ENCODE results near the gene OTOF. TPM values are rescaled to one million over a fixed set of nuclear protein-coding genes. Genes with fewer than 3 reads are reported as not detected.

Gene OTOF
- polyA plus RNA-seq, 2 donors = 0.04 to 0.20 TPM

DNA sequence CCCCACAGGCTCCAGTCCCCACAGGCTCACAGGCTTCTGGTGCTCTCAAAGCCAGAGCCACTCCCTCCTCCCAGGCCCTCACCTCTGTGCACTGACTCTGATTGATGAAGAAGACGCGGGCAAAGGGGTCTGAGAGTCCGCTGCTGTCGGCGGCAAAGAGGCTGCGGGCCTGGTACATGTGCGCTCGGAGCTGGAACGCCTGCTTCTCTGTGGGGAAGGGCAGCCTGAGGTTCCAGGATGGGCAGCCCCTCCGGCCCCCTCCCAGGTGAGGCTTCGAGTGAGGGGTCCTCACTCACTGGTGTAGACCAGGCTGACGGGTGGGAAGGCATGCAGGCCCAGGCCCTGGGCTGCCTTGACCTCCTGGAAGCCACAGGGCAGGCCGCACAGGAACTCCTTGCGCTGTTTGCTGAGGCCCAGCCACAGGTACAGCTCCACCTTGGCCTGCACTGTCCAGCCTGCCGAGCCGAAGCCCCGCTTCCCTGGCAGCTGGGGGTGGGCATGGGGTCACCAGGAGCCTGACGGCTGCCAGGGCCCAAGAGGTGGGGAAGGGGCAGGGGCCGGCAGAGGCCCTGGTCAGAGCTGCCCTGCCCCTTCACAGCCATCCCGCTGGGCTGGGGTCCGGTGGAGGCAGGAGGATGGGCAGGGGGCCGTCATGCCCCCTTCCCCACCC lies 2.0 kb downstream of the OTOF start:
- H3K4me3 ChIP-seq (ENCODE audit: low read depth in 1 of 2, low read length in 2 of 2) = no peak overlapping the region
- H3K36me3 ChIP-seq (ENCODE audit: control insufficient read depth in 2 of 2, insufficient read depth in 2 of 2, low read length in 1 of 2) = no peaks in the 10 kb centered on the region
- H3K27ac ChIP-seq (ENCODE audit: low read depth in 2 of 2, low read length in 1 of 2) = no peak overlapping the region
- no peaks in the 10 kb centered on the region for H3K27me3 ChIP-seq (ENCODE audit: control insufficient read depth in 1 of 2, insufficient read depth in 2 of 2, low read length in 2 of 2)
- H3K9me3 ChIP-seq (ENCODE audit: control insufficient read depth in 2 of 2, insufficient read depth in 1 of 2, low read depth in 1 of 2, low read length in 1 of 2) = no peaks in the 10 kb centered on the region
- no peaks in the 10 kb centered on the region for H3K4me1 ChIP-seq (ENCODE audit: control insufficient read depth in 2 of 2, insufficient read depth in 2 of 2, low read length in 1 of 2)
- WGBS, 2 donors = 81 to 89% methylated on average over 18 to 22 of the region's 22 CpGs

DNA sequence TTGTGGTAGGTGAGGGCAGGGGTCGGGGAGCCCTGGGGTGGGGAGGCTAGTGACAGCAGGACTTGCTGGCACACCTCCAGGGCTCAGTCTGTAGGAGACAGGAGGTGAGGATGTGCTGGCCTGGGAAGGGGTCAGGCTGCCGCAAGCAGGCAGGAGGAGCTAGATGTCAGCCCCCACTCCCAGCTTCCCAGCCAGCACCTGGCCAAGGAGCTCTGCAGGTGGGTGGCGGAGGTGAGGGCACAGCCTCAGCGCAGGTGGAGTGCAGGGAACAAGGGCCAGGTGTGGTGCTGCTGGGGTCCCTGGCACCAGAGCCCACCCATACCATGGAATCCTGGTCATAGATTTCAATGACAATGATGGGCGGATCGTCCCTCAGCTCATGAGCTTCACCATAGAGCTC lies 2.9 kb downstream of the OTOF start:
- Histone ChIP-seq H3K9me3 (ENCODE audit: control insufficient read depth in 2 of 2, insufficient read depth in 1 of 2, low read depth in 1 of 2, low read length in 1 of 2) (no peaks in the 10 kb centered on the region), H3K27me3 (ENCODE audit: control insufficient read depth in 1 of 2, insufficient read depth in 2 of 2, low read length in 2 of 2) (no peaks in the 10 kb centered on the region), H3K36me3 (ENCODE audit: control insufficient read depth in 2 of 2, insufficient read depth in 2 of 2, low read length in 1 of 2) (no peaks in the 10 kb centered on the region), H3K4me3 (ENCODE audit: low read depth in 1 of 2, low read length in 2 of 2) (no peak overlapping the region), H3K27ac (ENCODE audit: low read depth in 2 of 2, low read length in 1 of 2) (no peak overlapping the region), H3K4me1 (ENCODE audit: control insufficient read depth in 2 of 2, insufficient read depth in 2 of 2, low read length in 1 of 2) (no peaks in the 10 kb centered on the region)
- WGBS, 2 donors = 96% methylated on average over 6 of the region's 6 CpGs

DNA sequence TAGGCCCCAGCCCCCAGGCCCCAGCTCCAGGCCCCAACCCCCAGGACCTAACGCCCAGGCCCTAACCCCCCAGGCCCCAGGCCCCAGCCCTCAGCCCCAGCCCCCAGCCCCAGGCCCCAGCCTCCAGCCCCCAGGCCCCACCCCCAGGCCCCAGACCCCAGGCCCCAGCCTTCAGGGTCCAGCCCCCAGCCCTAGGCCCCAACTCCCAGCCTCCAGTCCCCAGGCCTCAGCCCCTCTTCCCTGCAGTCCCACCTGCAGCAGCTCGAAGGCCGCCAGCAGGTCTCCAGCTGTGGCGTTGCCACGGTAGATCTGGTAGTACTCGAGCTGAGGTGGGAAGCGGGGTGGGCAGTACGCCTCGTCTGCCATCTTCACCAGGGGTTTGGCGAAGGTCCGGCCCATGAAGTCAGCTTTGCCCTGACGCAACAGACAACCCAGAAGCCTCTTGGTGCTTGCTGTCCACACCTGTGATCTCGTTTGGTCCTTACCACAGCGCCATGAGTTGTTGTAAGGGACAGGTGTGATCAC lies 3.6 kb downstream of the OTOF start:
- H3K27me3 ChIP-seq (ENCODE audit: control insufficient read depth in 1 of 2, insufficient read depth in 2 of 2, low read length in 2 of 2) = no peaks in the 10 kb centered on the region
- no peak overlapping the region for H3K4me3 ChIP-seq (ENCODE audit: low read depth in 1 of 2, low read length in 2 of 2)
- H3K9me3 ChIP-seq (ENCODE audit: control insufficient read depth in 2 of 2, insufficient read depth in 1 of 2, low read depth in 1 of 2, low read length in 1 of 2) = peaks cover 0 to 4% of the 10 kb centered on the region in 2 donors
- no peak overlapping the region for H3K27ac ChIP-seq (ENCODE audit: low read depth in 2 of 2, low read length in 1 of 2)
- no peaks in the 10 kb centered on the region for H3K4me1 ChIP-seq (ENCODE audit: control insufficient read depth in 2 of 2, insufficient read depth in 2 of 2, low read length in 1 of 2)
- no peaks in the 10 kb centered on the region for H3K36me3 ChIP-seq (ENCODE audit: control insufficient read depth in 2 of 2, insufficient read depth in 2 of 2, low read length in 1 of 2)
- 94 to 98% methylated on average over 14 of the region's 14 CpGs for WGBS, 2 donors

DNA sequence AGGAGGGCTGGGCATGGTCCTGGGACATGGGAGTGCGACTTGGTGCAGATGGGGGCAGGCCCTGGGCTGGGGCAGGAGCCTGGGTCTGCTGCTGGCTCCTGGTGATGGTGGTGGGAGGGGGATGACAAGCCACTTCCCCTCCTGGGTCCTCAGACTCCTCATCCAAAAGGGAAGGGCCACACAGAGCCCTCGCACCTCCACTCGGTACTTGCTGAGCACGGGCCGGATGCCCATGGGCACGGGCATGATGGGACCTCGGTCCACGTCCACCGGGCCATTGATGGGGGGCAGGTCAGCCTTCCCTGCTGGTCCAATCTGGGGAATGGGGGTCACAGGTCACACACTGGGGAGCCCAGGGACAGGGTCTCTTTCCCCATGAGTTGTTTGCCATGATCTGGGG lies 4.1 kb downstream of the OTOF start:
- 95 to 96% methylated on average over 9 of the region's 9 CpGs for WGBS, 2 donors
- H3K9me3 ChIP-seq (ENCODE audit: control insufficient read depth in 2 of 2, insufficient read depth in 1 of 2, low read depth in 1 of 2, low read length in 1 of 2) = peaks cover 0 to 4% of the 10 kb centered on the region in 2 donors
- H3K4me1 ChIP-seq (ENCODE audit: control insufficient read depth in 2 of 2, insufficient read depth in 2 of 2, low read length in 1 of 2) = no peaks in the 10 kb centered on the region
- no peak overlapping the region for H3K4me3 ChIP-seq (ENCODE audit: low read depth in 1 of 2, low read length in 2 of 2)
- H3K27me3 ChIP-seq (ENCODE audit: control insufficient read depth in 1 of 2, insufficient read depth in 2 of 2, low read length in 2 of 2) = no peaks in the 10 kb centered on the region
- H3K36me3 ChIP-seq (ENCODE audit: control insufficient read depth in 2 of 2, insufficient read depth in 2 of 2, low read length in 1 of 2) = no peaks in the 10 kb centered on the region
- H3K27ac ChIP-seq (ENCODE audit: low read depth in 2 of 2, low read length in 1 of 2) = no peak overlapping the region

DNA sequence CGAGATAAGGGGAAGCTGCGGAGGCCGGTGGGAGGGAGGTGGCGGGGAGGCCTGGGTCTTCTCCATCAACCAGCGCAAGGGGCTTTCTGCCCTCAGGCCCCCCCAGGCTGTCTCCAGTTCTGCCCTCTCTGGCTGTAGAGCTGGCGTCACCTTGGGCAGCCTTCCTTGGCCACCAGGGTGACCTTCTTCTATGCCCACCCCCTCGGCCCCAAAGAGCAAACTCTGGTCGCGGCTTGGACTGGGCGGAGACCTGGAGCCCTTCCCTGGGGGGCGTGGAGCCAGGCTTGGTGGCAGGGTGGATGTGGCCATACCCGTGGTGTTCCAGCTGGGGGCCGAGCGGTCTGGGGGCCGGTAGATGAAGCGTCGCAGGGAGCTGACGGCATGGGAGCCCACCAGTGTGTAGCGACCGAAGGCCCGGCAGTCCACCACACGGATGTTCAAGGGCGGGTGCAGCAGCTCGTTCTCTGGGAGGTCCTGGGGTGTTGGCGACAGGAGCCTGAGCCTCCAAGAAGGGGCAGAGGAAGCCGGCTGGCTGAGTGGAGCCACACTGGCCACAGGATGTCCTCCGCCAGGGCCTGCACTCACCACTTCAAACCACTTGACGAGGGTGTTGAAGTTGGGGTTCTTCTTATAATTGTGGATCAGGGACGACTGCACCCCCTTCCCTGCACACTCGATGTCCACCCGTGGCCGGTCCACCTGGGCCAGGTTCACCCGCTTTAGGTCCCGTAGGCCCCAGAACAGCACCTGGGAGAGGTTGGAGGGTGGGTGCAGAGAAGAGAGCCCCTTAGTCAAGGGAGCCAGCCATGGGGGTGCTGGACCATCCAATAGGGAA lies 4.9 kb downstream of the OTOF start:
- no peak overlapping the region for H3K4me3 ChIP-seq (ENCODE audit: low read depth in 1 of 2, low read length in 2 of 2)
- H3K4me1 ChIP-seq (ENCODE audit: control insufficient read depth in 2 of 2, insufficient read depth in 2 of 2, low read length in 1 of 2) = no peaks in the 10 kb centered on the region
- WGBS, 2 donors = 91 to 92% methylated on average over 33 to 34 of the region's 34 CpGs
- H3K9me3 ChIP-seq (ENCODE audit: control insufficient read depth in 2 of 2, insufficient read depth in 1 of 2, low read depth in 1 of 2, low read length in 1 of 2) = peaks cover 0 to 4% of the 10 kb centered on the region in 2 donors
- H3K36me3 ChIP-seq (ENCODE audit: control insufficient read depth in 2 of 2, insufficient read depth in 2 of 2, low read length in 1 of 2) = no peaks in the 10 kb centered on the region
- no peak overlapping the region for H3K27ac ChIP-seq (ENCODE audit: low read depth in 2 of 2, low read length in 1 of 2)
- no peaks in the 10 kb centered on the region for H3K27me3 ChIP-seq (ENCODE audit: control insufficient read depth in 1 of 2, insufficient read depth in 2 of 2, low read length in 2 of 2)

DNA sequence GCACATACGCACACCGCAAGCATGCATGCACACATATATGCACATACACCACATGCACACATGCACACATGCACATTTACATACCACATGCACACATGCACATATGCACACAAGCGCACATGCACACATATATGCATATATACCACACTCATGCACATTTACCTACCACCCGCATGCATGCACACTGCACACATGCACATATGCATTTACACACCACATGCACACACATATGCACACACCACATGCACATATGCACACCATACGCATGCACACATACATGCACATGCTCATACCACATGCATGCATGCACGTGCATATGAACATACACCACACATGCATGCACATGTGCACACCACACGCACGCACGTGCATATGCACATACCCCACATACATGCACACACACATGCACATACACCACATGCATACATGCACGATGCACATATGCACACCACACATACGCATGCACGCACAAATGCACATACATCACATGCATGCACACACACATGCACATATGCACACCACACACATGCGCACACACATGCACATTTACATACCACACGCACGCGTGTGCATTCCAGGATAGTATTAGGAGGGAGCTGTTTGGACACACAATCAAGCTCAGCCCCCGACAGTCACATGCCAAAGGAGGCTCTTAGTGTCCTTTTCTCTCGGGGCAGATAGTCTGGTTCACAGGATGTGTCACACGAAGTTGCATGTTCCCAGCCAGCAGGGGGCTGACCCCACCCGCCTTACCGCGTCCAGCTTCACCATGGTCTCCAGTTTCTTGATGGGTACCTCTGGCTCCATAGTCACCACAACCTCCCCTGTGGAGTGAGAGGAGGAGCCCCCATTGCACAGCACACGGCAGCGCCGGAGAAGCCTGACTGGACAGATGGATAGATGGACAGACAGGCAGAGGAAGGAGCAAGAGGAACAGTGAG lies 5.9 kb downstream of the OTOF start:
- Histone ChIP-seq H3K4me3 (ENCODE audit: low read depth in 1 of 2, low read length in 2 of 2) (no peak overlapping the region), H3K36me3 (ENCODE audit: control insufficient read depth in 2 of 2, insufficient read depth in 2 of 2, low read length in 1 of 2) (no peaks in the 10 kb centered on the region), H3K27ac (ENCODE audit: low read depth in 2 of 2, low read length in 1 of 2) (no peak overlapping the region), H3K4me1 (ENCODE audit: control insufficient read depth in 2 of 2, insufficient read depth in 2 of 2, low read length in 1 of 2) (no peaks in the 10 kb centered on the region), H3K9me3 (ENCODE audit: control insufficient read depth in 2 of 2, insufficient read depth in 1 of 2, low read depth in 1 of 2, low read length in 1 of 2) (peaks cover 0 to 4% of the 10 kb centered on the region in 2 donors), H3K27me3 (ENCODE audit: control insufficient read depth in 1 of 2, insufficient read depth in 2 of 2, low read length in 2 of 2) (no peaks in the 10 kb centered on the region)
- 86 to 89% methylated on average over 25 of the region's 25 CpGs for WGBS, 2 donors

DNA sequence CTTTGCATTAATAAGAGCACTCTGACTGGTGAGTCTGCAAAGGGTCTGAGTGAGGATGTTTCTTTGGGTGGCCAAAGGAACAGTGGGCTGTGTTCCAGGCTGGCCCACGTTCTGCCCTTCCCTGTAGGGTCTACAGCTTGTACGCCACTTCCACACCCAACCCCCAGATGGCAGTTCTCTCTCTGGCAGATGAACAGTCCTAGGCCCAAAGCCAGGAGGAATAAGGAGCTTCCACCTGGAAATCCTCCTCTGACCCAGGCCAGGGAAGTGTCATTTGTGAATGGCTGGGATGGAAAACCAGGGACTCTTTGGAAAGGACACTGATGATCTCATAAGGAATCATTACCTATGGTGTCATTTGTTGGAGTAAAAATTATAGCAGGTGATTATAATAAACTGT lies 6.6 kb downstream of the OTOF start:
- Histone ChIP-seq H3K9me3 (ENCODE audit: control insufficient read depth in 2 of 2, insufficient read depth in 1 of 2, low read depth in 1 of 2, low read length in 1 of 2) (peaks cover 0 to 4% of the 10 kb centered on the region in 2 donors), H3K4me3 (ENCODE audit: low read depth in 1 of 2, low read length in 2 of 2) (no peak overlapping the region), H3K4me1 (ENCODE audit: control insufficient read depth in 2 of 2, insufficient read depth in 2 of 2, low read length in 1 of 2) (no peaks in the 10 kb centered on the region), H3K27ac (ENCODE audit: low read depth in 2 of 2, low read length in 1 of 2) (no peak overlapping the region), H3K27me3 (ENCODE audit: control insufficient read depth in 1 of 2, insufficient read depth in 2 of 2, low read length in 2 of 2) (no peaks in the 10 kb centered on the region), H3K36me3 (ENCODE audit: control insufficient read depth in 2 of 2, insufficient read depth in 2 of 2, low read length in 1 of 2) (no peaks in the 10 kb centered on the region)
- WGBS, 2 donors = 48 to 60% methylated on average over 2 of the region's 2 CpGs

DNA sequence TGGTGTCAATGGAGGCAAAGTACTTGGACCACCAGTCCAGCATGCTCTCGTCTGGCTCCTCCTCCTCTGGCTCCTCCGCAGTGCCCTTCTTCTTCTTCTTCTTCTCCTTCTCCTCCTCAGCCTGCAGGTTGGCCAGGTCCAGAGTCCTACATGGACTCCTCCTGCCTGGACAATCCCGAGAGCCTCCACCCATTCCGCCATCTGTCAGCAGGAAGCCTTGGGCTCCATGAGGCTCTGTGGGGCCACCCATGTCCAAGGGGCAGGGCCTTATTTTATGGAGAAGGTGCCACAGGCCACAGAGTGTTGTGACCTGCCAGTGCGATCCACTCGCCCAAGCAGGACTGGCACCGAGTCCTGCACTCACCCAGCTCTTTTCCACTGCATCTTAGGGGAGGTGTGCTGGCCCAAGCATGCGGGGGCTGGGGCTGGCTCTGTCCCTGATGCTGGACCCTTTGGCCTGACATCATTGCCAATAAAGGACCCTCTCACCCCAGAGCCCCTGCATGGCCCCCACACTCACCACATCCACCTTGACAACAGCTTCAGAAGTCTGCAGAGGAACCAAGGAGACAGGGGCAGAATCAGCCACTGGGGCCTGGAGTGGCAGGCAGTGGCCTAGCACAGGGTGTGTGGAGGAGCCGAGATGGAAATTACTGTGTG lies 7.2 kb downstream of the OTOF start:
- Histone ChIP-seq H3K36me3 (ENCODE audit: control insufficient read depth in 2 of 2, insufficient read depth in 2 of 2, low read length in 1 of 2) (no peaks in the 10 kb centered on the region), H3K27me3 (ENCODE audit: control insufficient read depth in 1 of 2, insufficient read depth in 2 of 2, low read length in 2 of 2) (no peaks in the 10 kb centered on the region), H3K9me3 (ENCODE audit: control insufficient read depth in 2 of 2, insufficient read depth in 1 of 2, low read depth in 1 of 2, low read length in 1 of 2) (peaks cover 0 to 4% of the 10 kb centered on the region in 2 donors), H3K4me1 (ENCODE audit: control insufficient read depth in 2 of 2, insufficient read depth in 2 of 2, low read length in 1 of 2) (no peaks in the 10 kb centered on the region), H3K4me3 (ENCODE audit: low read depth in 1 of 2, low read length in 2 of 2) (no peak overlapping the region), H3K27ac (ENCODE audit: low read depth in 2 of 2, low read length in 1 of 2) (no peak overlapping the region)
- WGBS, 2 donors = 93 to 94% methylated on average over 9 of the region's 9 CpGs

DNA sequence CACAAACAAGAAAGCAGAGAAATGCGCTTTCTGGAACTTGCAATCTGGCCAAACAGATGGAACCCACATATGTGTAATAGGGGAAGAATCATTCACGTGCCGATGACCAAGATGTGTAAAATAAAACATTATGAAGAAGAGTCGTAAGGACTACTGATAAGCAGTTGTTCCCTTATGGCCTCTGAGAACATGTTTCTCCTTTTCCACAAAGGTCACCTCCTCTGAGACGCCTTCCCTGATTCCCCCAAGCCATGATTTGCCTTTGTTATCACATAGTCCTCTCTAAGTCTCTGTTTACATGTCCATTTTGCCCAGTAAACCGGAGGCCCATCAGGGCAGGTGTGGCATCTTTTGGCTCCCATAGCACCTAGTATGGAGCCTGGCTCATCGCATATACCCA lies 8.0 kb downstream of the OTOF start:
- H3K27me3 ChIP-seq (ENCODE audit: control insufficient read depth in 1 of 2, insufficient read depth in 2 of 2, low read length in 2 of 2) = no peaks in the 10 kb centered on the region
- peaks cover 0 to 4% of the 10 kb centered on the region in 2 donors for H3K9me3 ChIP-seq (ENCODE audit: control insufficient read depth in 2 of 2, insufficient read depth in 1 of 2, low read depth in 1 of 2, low read length in 1 of 2)
- H3K4me1 ChIP-seq (ENCODE audit: control insufficient read depth in 2 of 2, insufficient read depth in 2 of 2, low read length in 1 of 2) = no peaks in the 10 kb centered on the region
- no peaks in the 10 kb centered on the region for H3K36me3 ChIP-seq (ENCODE audit: control insufficient read depth in 2 of 2, insufficient read depth in 2 of 2, low read length in 1 of 2)
- 91 to 94% methylated on average over 7 of the region's 7 CpGs for WGBS, 2 donors
- no peak overlapping the region for H3K4me3 ChIP-seq (ENCODE audit: low read depth in 1 of 2, low read length in 2 of 2)
- H3K27ac ChIP-seq (ENCODE audit: low read depth in 2 of 2, low read length in 1 of 2) = no peak overlapping the region
